ENCODE results near the gene RYR3.

GRCh38 chr15:33844186-33844585 lies 533.4 kb downstream of the RYR3 start:
- TF ChIP-seq, protein P1, sequence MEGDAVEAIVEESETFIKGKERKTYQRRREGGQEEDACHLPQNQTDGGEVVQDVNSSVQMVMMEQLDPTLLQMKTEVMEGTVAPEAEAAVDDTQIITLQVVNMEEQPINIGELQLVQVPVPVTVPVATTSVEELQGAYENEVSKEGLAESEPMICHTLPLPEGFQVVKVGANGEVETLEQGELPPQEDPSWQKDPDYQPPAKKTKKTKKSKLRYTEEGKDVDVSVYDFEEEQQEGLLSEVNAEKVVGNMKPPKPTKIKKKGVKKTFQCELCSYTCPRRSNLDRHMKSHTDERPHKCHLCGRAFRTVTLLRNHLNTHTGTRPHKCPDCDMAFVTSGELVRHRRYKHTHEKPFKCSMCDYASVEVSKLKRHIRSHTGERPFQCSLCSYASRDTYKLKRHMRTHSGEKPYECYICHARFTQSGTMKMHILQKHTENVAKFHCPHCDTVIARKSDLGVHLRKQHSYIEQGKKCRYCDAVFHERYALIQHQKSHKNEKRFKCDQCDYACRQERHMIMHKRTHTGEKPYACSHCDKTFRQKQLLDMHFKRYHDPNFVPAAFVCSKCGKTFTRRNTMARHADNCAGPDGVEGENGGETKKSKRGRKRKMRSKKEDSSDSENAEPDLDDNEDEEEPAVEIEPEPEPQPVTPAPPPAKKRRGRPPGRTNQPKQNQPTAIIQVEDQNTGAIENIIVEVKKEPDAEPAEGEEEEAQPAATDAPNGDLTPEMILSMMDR (IDR thresholded peaks at IDR 0.05), result no peak
- no peak for TF ChIP-seq POLR2A (IDR thresholded peaks at IDR 0.05)
